HEK293 (cell line): ENCODE measurements around the gene SULT4A1.

Source experiments
- CTCF ChIA-PET: fragments of 350-600 bp; formaldehyde crosslinking; extraction: SDS; loops from one replicate; lab custom pipeline; 2021; ENCODE audit warnings: antibody characterized with exemption; lab: Yijun Ruan, JAX
- POLR2A ChIA-PET: fragments of 300-600 bp; formaldehyde crosslinking; extraction: SDS; loops from one replicate; lab custom pipeline; 2020; ENCODE audit warnings: antibody characterized with exemption, inconsistent platforms; lab: Yijun Ruan, JAX
- H3K27ac ChIP-seq: fragments of 200-500 bp; sonication (Bioruptor generic); 2 replicates; pipeline ENCODE4 v1.5.1; 2014; ENCODE audit warnings: low read depth, low read length, control low read depth, inconsistent platforms; ENCODE audit errors: extremely low read depth
- H3K36me3 ChIP-seq, 2 experiments: fragments of 200-500 bp in 1 of 2; sonication (Bioruptor generic) in 1 of 2; 1 replicate in 1 of 2; 2 replicates in 1 of 2; pipeline ENCODE4 v1.5.1; 2014 to 2017; ENCODE audit warnings: inconsistent platforms in 2 of 2, low read length in 2 of 2; ENCODE audit not compliant: control insufficient read depth in 2 of 2, insufficient read depth in 1 of 2
- H3K4me1 ChIP-seq: fragments of 200-500 bp; sonication (Bioruptor generic); 2 replicates; pipeline ENCODE4 v1.5.1; 2014; ENCODE audit warnings: mild to moderate bottlenecking, low read length, inconsistent platforms; ENCODE audit not compliant: control insufficient read depth, insufficient read depth
- H3K4me3 ChIP-seq: 2 replicates; pipeline ENCODE4 v1.5.1; 2011; ENCODE audit warnings: low read depth, mild to moderate bottlenecking, control low read depth, low read length, moderate library complexity
- H3K9me3 ChIP-seq: fragments of 200-500 bp; sonication (Bioruptor generic); 2 replicates; pipeline ENCODE4 v1.5.1; 2014; ENCODE audit warnings: low read depth, low read length, inconsistent platforms; ENCODE audit not compliant: control insufficient read depth, insufficient read depth
- REST ChIP-seq: fragments of 450-650 bp; formaldehyde crosslinking; IDR thresholded peaks from 2 replicates; pipeline ENCODE4 v1.5.1; 2016; ENCODE audit warnings: missing biosample characterization, missing genetic modification characterization
- SCRT2 ChIP-seq: fragments of 450-650 bp; formaldehyde crosslinking; IDR thresholded peaks from 2 replicates; pipeline ENCODE4 v1.5.1; 2016; ENCODE audit warnings: missing biosample characterization, missing genetic modification characterization
- SP7 ChIP-seq: fragments of 450-650 bp; formaldehyde crosslinking; IDR thresholded peaks from 2 replicates; pipeline ENCODE4 v1.5.1; 2016; ENCODE audit warnings: missing biosample characterization, missing genetic modification characterization
- WT1 ChIP-seq: fragments of 450-650 bp; formaldehyde crosslinking; IDR thresholded peaks from 2 replicates; pipeline ENCODE4 v1.5.1; 2016; ENCODE audit warnings: missing biosample characterization, missing genetic modification characterization
- ZIC2 ChIP-seq: fragments of 450-650 bp; formaldehyde crosslinking; IDR thresholded peaks from 2 replicates; pipeline ENCODE4 v1.5.1; 2016; ENCODE audit warnings: missing biosample characterization, missing genetic modification characterization
- ZNF132 ChIP-seq: fragments of 450-650 bp; formaldehyde crosslinking; IDR thresholded peaks from 2 replicates; pipeline ENCODE4 v1.5.1; 2017; ENCODE audit warnings: missing biosample characterization, missing genetic modification characterization, borderline replicate concordance
- ZNF148 ChIP-seq: fragments of 450-650 bp; formaldehyde crosslinking; IDR thresholded peaks from 2 replicates; pipeline ENCODE4 v1.5.0; 2017; ENCODE audit warnings: missing biosample characterization, missing genetic modification characterization, borderline replicate concordance
- ZNF16 ChIP-seq: fragments of 450-650 bp; formaldehyde crosslinking; IDR thresholded peaks from 2 replicates; pipeline ENCODE4 v1.5.1; 2016; ENCODE audit warnings: low read depth, missing biosample characterization, missing genetic modification characterization
- ZNF274 ChIP-seq, 2 experiments: fragments of 200-500 bp in 1 of 2; fragments of 450-650 bp in 1 of 2; sonication (Bioruptor generic) in 1 of 2; formaldehyde crosslinking in 1 of 2; IDR thresholded peaks; 2 replicates each; pipeline versions ENCODE4 v1.5.1 to v1.6.1; 2014 to 2016; ENCODE audit warnings: borderline replicate concordance in 1 of 2, inconsistent platforms in 1 of 2, low read length in 1 of 2, missing biosample characterization in 1 of 2, missing genetic modification characterization in 1 of 2
- ZNF311 ChIP-seq: fragments of 450-650 bp; formaldehyde crosslinking; IDR thresholded peaks from 2 replicates; pipeline ENCODE4 v1.5.1; 2017; ENCODE audit warnings: missing biosample characterization, missing genetic modification characterization, borderline replicate concordance
- ZNF335 ChIP-seq: fragments of 450-650 bp; formaldehyde crosslinking; conservative IDR thresholded peaks from 2 replicates; pipeline ENCODE4 v1.5.1; 2016; ENCODE audit warnings: missing biosample characterization, missing genetic modification characterization
- ZNF341 ChIP-seq: fragments of 450-650 bp; formaldehyde crosslinking; IDR thresholded peaks from 2 replicates; pipeline ENCODE4; 2016; ENCODE audit warnings: low read depth, missing biosample characterization, missing genetic modification characterization
- ZNF37A ChIP-seq: fragments of 450-650 bp; IDR thresholded peaks from 2 replicates; pipeline ENCODE4 v1.5.1; 2018; ENCODE audit warnings: missing biosample characterization, missing genetic modification characterization
- ZNF426 ChIP-seq: fragments of 450-650 bp; formaldehyde crosslinking; IDR thresholded peaks from 2 replicates; pipeline ENCODE4 v1.5.1; 2017; ENCODE audit warnings: missing biosample characterization, missing genetic modification characterization, mild to moderate bottlenecking, inconsistent platforms, moderate library complexity
- ZNF473 ChIP-seq: fragments of 450-650 bp; formaldehyde crosslinking; IDR thresholded peaks from 2 replicates; pipeline ENCODE4 v1.5.1; 2017; ENCODE audit warnings: missing biosample characterization, missing genetic modification characterization
- ZNF555 ChIP-seq: fragments of 450-650 bp; formaldehyde crosslinking; conservative IDR thresholded peaks from 2 replicates; pipeline ENCODE4 v1.5.1; 2017; ENCODE audit warnings: missing biosample characterization, mild to moderate bottlenecking, missing genetic modification characterization, inconsistent platforms
- ZNF623 ChIP-seq: fragments of 450-650 bp; formaldehyde crosslinking; IDR thresholded peaks from 2 replicates; pipeline ENCODE4 v1.5.1; 2016; ENCODE audit warnings: missing biosample characterization, missing genetic modification characterization
- ZNF837 ChIP-seq: fragments of 450-650 bp; formaldehyde crosslinking; IDR thresholded peaks from 2 replicates; pipeline ENCODE4 v1.5.1; 2016; ENCODE audit warnings: missing biosample characterization, missing genetic modification characterization

Gene SULT4A1

GRCh38 chr22:43851979-43852307 is 10.4 kb downstream of the SULT4A1 start:
- H3K9me3 ChIP-seq = no peaks in the 10 kb centered on the region; the same call in 1 of the 2 replicates
- no peak overlapping the region for H3K27ac ChIP-seq
- POLR2A ChIA-PET = interaction anchor here (1.0 kb wide), 1 partner anchor 9 kb away, joined by 3 read pairs; no protein-coding TSS in a partner anchor
- H3K4me3 ChIP-seq = no peak overlapping the region
- no peaks in the 10 kb centered on the region for H3K36me3 ChIP-seq
- CTCF ChIA-PET = no interaction called here
- no peaks in the 10 kb centered on the region for H3K4me1 ChIP-seq
- TF ChIP-seq ZIC2 (tag by site-specific recombination) (peak; percentile 55), ZNF555 (tag by site-specific recombination) (no peak)

GRCh38 chr22:43851058-43851978 is 11.0 kb downstream of the SULT4A1 start:
- no peaks in the 10 kb centered on the region for H3K36me3 ChIP-seq
- H3K27ac ChIP-seq = no peak overlapping the region
- ChIA-PET POLR2A (no interaction called here), CTCF (no interaction called here)
- H3K4me1 ChIP-seq = no peaks in the 10 kb centered on the region
- no peak overlapping the region for H3K4me3 ChIP-seq
- H3K9me3 ChIP-seq = no peaks in the 10 kb centered on the region
- TF ChIP-seq SCRT2 (tag by site-specific recombination) (peak; percentile 49; the same call in 1 of the 2 replicates), ZNF274 (IDR thresholded peaks at IDR 0.05; ENCODE audit: low read length) (no peak), ZNF274 (tag by site-specific recombination; IDR thresholded peaks at IDR 0.05; ENCODE audit: borderline replicate concordance) (no peak)

GRCh38 chr22:43850529-43850928 is 11.8 kb downstream of the SULT4A1 start:
- ChIA-PET CTCF (interaction anchor here (2.4 kb wide), 1 partner anchor 34 kb away, joined by 6 read pairs; no protein-coding TSS in a partner anchor), POLR2A (no interaction called here)
- no peak overlapping the region for H3K4me3 ChIP-seq

GRCh38 chr22:43849731-43850130 is 12.6 kb downstream of the SULT4A1 start:
- POLR2A ChIA-PET = no interaction called here
- H3K27ac ChIP-seq = no peak overlapping the region
- CTCF ChIA-PET = interaction anchor here (2.4 kb wide), 1 partner anchor 35 kb away, joined by 6 read pairs; no protein-coding TSS in a partner anchor
- TF ChIP-seq ZNF16 = no peak
- TF ChIP-seq WT1 = no peak
- no peak for TF ChIP-seq ZNF311 (tag by site-specific recombination)
- no peak for TF ChIP-seq REST
- TF ChIP-seq ZNF837 = no peak
- no peak for TF ChIP-seq ZNF335 (tag by site-specific recombination)
- no peak for TF ChIP-seq ZNF426 (tag by site-specific recombination)
- TF ChIP-seq ZNF132 (tag by site-specific recombination) = no peak
- no peak for TF ChIP-seq ZNF473 (tag by site-specific recombination)
- TF ChIP-seq ZNF623 (tag by site-specific recombination) = no peak
- TF ChIP-seq SP7 = no peak
- TF ChIP-seq ZNF37A (tag by site-specific recombination) = no peak

More at GRCh38 chr22:43850529-43850928, 11.8 kb downstream of the SULT4A1 start:
- no peaks in the 10 kb centered on the region for H3K36me3 ChIP-seq
- no peak for TF ChIP-seq ZNF148 (tag by site-specific recombination)
- TF ChIP-seq ZNF341 (tag by site-specific recombination) = peak; percentile 67
- TF ChIP-seq, all 188 proteins: peak for 1
- Histone ChIP-seq H3K4me1 (no peaks in the 10 kb centered on the region), H3K9me3 (no peaks in the 10 kb centered on the region), H3K27ac (no peak overlapping the region)

More at GRCh38 chr22:43849731-43850130, 12.6 kb downstream of the SULT4A1 start:
- H3K9me3 ChIP-seq = no peaks in the 10 kb centered on the region
- H3K36me3 ChIP-seq = no peaks in the 10 kb centered on the region
- H3K4me1 ChIP-seq = no peaks in the 10 kb centered on the region
- no peak overlapping the region for H3K4me3 ChIP-seq
